RWPE2 (cell line): Measurements from ENCODE around the gene ARHGAP45.

Source experiments
- ATAC-seq: fragments of 200-7000 bp; cut with Tn5 transposase; 3 replicates; pipeline ENCODE4 v1.9.1; 2021; ENCODE audit warnings: low read depth
- DNase-seq: peaks from one replicate; pipeline ENCODE4 v3.0.0-alpha.2; 2020; ENCODE audit warnings: low spot score
- H3K27ac ChIP-seq: fragments of 450-650 bp; 2 replicates; pipeline ENCODE4 v1.5.1; 2017; ENCODE audit warnings: mild to moderate bottlenecking; ENCODE audit not compliant: poor library complexity, severe bottlenecking
- H3K27me3 ChIP-seq: fragments of 250-450 bp; sonication (Bioruptor Pico); 2 replicates; pipeline ENCODE4 v1.5.1; 2021; ENCODE audit warnings: mild to moderate bottlenecking, moderate library complexity; ENCODE audit not compliant: insufficient read depth, poor library complexity, severe bottlenecking
- H3K36me3 ChIP-seq: fragments of 250-450 bp; sonication (Bioruptor Pico); 2 replicates; pipeline ENCODE4 v1.5.1; 2020; ENCODE audit warnings: low read depth, mild to moderate bottlenecking, moderate library complexity
- H3K4me1 ChIP-seq: fragments of 250-450 bp; sonication (Bioruptor Pico); 2 replicates; pipeline ENCODE4 v1.5.1; 2021; ENCODE audit warnings: mild to moderate bottlenecking, moderate library complexity; ENCODE audit not compliant: insufficient read depth, poor library complexity, severe bottlenecking
- H3K4me3 ChIP-seq: fragments of 250-450 bp; sonication (Bioruptor Pico); 2 replicates; pipeline ENCODE4 v1.5.1; 2021; ENCODE audit warnings: mild to moderate bottlenecking, moderate library complexity; ENCODE audit not compliant: severe bottlenecking
- H3K9me3 ChIP-seq: fragments of 250-450 bp; sonication (Bioruptor Pico); 2 replicates; pipeline ENCODE4 v1.5.1; 2021; ENCODE audit warnings: mild to moderate bottlenecking, moderate library complexity; ENCODE audit not compliant: severe bottlenecking
- TF ChIP-seq, protein P1 (sequence below): fragments of 450-650 bp; IDR thresholded peaks from one replicate; pipeline ENCODE4 v1.5.1; 2017; ENCODE audit warnings: mild to moderate bottlenecking, moderate library complexity; ENCODE audit not compliant: poor library complexity, severe bottlenecking

Gene ARHGAP45

DNA sequence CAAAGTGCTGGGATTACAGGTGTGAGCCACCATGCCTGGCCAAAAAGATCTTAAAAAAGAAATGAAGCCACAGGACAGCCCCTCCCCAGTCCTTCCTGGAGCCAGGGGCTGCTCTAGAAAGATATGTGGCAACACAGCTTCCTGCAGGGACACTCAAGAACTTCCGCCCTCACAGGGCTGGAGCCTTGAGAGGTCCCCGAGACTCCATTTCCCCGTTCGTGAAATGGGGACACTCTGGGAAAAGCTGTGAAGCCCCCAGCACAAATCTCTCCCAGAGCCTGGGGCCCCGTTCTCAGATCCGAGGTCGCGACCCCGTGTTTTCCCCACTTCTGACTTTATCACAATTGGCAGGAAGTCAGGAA lies 34.4 kb downstream of the ARHGAP45 start:
- H3K36me3 ChIP-seq = peaks cover 9% of the 10 kb centered on the region
- H3K9me3 ChIP-seq = no peaks in the 10 kb centered on the region
- H3K27me3 ChIP-seq = no peaks in the 10 kb centered on the region
- H3K4me1 ChIP-seq = peaks cover 29% of the 10 kb centered on the region
- DNase-seq (no peak), ATAC-seq (no peak)
- TF ChIP-seq, protein P1, sequence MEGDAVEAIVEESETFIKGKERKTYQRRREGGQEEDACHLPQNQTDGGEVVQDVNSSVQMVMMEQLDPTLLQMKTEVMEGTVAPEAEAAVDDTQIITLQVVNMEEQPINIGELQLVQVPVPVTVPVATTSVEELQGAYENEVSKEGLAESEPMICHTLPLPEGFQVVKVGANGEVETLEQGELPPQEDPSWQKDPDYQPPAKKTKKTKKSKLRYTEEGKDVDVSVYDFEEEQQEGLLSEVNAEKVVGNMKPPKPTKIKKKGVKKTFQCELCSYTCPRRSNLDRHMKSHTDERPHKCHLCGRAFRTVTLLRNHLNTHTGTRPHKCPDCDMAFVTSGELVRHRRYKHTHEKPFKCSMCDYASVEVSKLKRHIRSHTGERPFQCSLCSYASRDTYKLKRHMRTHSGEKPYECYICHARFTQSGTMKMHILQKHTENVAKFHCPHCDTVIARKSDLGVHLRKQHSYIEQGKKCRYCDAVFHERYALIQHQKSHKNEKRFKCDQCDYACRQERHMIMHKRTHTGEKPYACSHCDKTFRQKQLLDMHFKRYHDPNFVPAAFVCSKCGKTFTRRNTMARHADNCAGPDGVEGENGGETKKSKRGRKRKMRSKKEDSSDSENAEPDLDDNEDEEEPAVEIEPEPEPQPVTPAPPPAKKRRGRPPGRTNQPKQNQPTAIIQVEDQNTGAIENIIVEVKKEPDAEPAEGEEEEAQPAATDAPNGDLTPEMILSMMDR = no peak
- no peak overlapping the region for H3K4me3 ChIP-seq
- H3K27ac ChIP-seq = peak overlapping the region; percentile 94

- Histone ChIP-seq H3K27me3 (no peaks in the 10 kb centered on the region), H3K9me3 (no peaks in the 10 kb centered on the region), H3K27ac (peak overlapping the region; percentile 94), H3K4me1 (peaks cover 29% of the 10 kb centered on the region), H3K4me3 (no peak overlapping the region), H3K36me3 (peaks cover 21% of the 10 kb centered on the region)
- TF ChIP-seq, protein P1 = no peak
- DNase-seq (peak; percentile 88), ATAC-seq (peak; percentile 38)
Measured at GRCh38 chr19:1102407-1103131, 35.6 kb downstream of the ARHGAP45 start.

DNA sequence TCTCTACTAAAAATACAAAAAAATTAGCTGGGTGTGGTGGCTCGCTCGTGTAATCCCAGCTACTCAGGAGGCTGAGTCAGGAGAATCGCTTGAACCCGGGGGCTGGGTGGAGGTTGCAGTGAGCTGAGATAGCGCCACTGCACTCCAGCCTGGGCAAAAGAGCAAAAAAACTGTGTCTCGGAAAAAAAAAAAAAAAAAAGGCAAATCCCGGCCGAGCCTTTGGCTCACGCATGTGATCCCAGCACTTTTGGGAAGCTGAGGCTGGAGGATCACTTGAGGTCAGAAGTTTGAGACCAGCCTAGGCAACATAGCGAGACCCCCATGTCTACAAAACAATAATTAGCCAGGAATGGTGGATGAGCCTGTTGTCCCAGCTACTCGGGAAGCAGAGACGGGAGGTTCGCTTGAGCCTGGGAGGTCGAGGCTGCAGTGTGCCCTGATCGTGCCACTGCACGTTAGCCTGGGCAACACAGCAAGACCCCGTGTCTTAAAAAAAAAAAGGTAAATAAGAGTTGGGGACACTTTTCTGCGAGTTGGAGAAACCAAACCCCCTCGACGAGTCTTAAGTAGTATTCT lies 36.3 kb downstream of the ARHGAP45 start:
- H3K36me3 ChIP-seq = peaks cover 24% of the 10 kb centered on the region
- no peak for ATAC-seq
- H3K4me3 ChIP-seq = no peak overlapping the region
- no peaks in the 10 kb centered on the region for H3K9me3 ChIP-seq
- TF ChIP-seq, protein P1 = no peak
- H3K27ac ChIP-seq = peak overlapping the region; percentile 94
- no peaks in the 10 kb centered on the region for H3K27me3 ChIP-seq
- H3K4me1 ChIP-seq = peaks cover 29% of the 10 kb centered on the region
- no peak for DNase-seq

GRCh38 chr19:1103708-1104310 lies 36.8 kb downstream of the ARHGAP45 start, which contains the start of gene GPX4:
Gene GPX4, plus strand, starts transcription at chr19:1103994. Its CDS starts 50 bp downstream, at chr19:1104044.
- DNase-seq (peak; percentile 98), ATAC-seq (peak; percentile 76)
- H3K9me3 ChIP-seq = no peaks in the 10 kb centered on the region
- peaks cover 26% of the 10 kb centered on the region for H3K4me1 ChIP-seq
- no peaks in the 10 kb centered on the region for H3K27me3 ChIP-seq
- TF ChIP-seq, protein P1 = no peak
- peak within 1 kb of the TSS; percentile 70 for H3K4me3 ChIP-seq
- peak within 1 kb of the TSS; percentile 94 for H3K27ac ChIP-seq
- H3K36me3 ChIP-seq = peaks cover 26% of the 10 kb centered on the region
